HK-2 (cell line): ENCODE results near the gene PRRC2B.
"Not testable (repeated sequence)": the region's sequence is repeated elsewhere in the genome, so short reads cannot be mapped to it uniquely, and the experiment has no call there.

Experiments
- DNase-seq: peaks from one replicate; pipeline ENCODE4 v3.0.0-alpha.2; 2018; ENCODE audit not compliant: unreplicated experiment

The PRRC2B gene

GRCh38 chr9:131485728-131486422, 92.0 kb downstream of the PRRC2B start:
- DNase-seq, result no peak

- no peak for DNase-seq
Observed at GRCh38 chr9:131487001-131487400, 93.1 kb downstream of the PRRC2B start.

GRCh38 chr9:131487621-131488031, 93.7 kb downstream of the PRRC2B start:
- DNase-seq, result no peak

- no peak for DNase-seq
Observed at GRCh38 chr9:131490514-131490913, 96.6 kb downstream of the PRRC2B start.

- no peak for DNase-seq
Observed at GRCh38 chr9:131491001-131491710, 97.3 kb downstream of the PRRC2B start.

GRCh38 chr9:131492070-131492469, 98.2 kb downstream of the PRRC2B start:
- no peak for DNase-seq

GRCh38 chr9:131494296-131494870, 100.5 kb downstream of the PRRC2B start:
- DNase-seq, result no peak

- DNase-seq, result no peak
Observed at GRCh38 chr9:131495785-131496184, 101.9 kb downstream of the PRRC2B start.

GRCh38 chr9:131496844-131497405, 103.0 kb downstream of the PRRC2B start:
- DNase-seq, result no peak

GRCh38 chr9:131499254-131499767, 105.4 kb downstream of the PRRC2B start:
- DNase-seq, result no peak

- DNase-seq, result no peak
Observed at GRCh38 chr9:131500377-131500776, 106.5 kb downstream of the PRRC2B start.

GRCh38 chr9:131500939-131501541, 107.2 kb downstream of the PRRC2B start:
- peak; percentile 50 for DNase-seq

- peak; percentile 88 for DNase-seq
Observed at GRCh38 chr9:131502781-131503625, 109.1 kb downstream of the PRRC2B start, which contains the start of gene POMT1. Gene POMT1 (plus strand): TSS chr9:131502918. CDS start chr9:131504219, 1,301 bp downstream.

- DNase-seq, result peak; percentile 61
Observed at GRCh38 chr9:131503626-131504465, 110.0 kb downstream of the PRRC2B start.

GRCh38 chr9:131505012-131505411, 111.1 kb downstream of the PRRC2B start:
- DNase-seq, result no peak

- no peak for DNase-seq
Observed at GRCh38 chr9:131511416-131511815, 117.5 kb downstream of the PRRC2B start.

GRCh38 chr9:131511880-131512279, 118.0 kb downstream of the PRRC2B start:
- DNase-seq, result no peak

- no peak for DNase-seq
Observed at GRCh38 chr9:131513177-131513576, 119.3 kb downstream of the PRRC2B start.

- DNase-seq, result not testable (repeated sequence)
Observed at GRCh38 chr9:131515559-131516031, 121.7 kb downstream of the PRRC2B start.

- no peak for DNase-seq
Observed at GRCh38 chr9:131516100-131516499, 122.2 kb downstream of the PRRC2B start.
